Measurements from ENCODE around the gene ITPRID1. TPM values are rescaled to one million over a fixed set of nuclear protein-coding genes. Genes with fewer than 3 reads are reported as not detected.
A peak's percentile ranks its signal among the peaks of the same experiment; 100 is the strongest.

Gene ITPRID1
- total and polyA plus RNA-seq, 7 experiments from 2014 or later = not detected

GRCh38 chr7:31595390-31595789 lies 81.5 kb downstream of the ITPRID1 start:
- H3K4me3 ChIP-seq (ENCODE audit: low read length) = no peak overlapping the region
- H3K9me3 ChIP-seq (ENCODE audit: control insufficient read depth in 2 of 3, low read length in 3 of 3) = no peaks in the 10 kb centered on the region
- no peak for ATAC-seq
- no peaks in the 10 kb centered on the region for H3K27me3 Mint-ChIP-seq
- H3K27me3 ChIP-seq (ENCODE audit: control insufficient read depth in 2 of 2, insufficient read depth in 2 of 2, low read length in 2 of 2) = no peaks in the 10 kb centered on the region
- H3K27ac Mint-ChIP-seq = no peak overlapping the region
- DNase-seq = no peak
- H3K27ac ChIP-seq (ENCODE audit: low read depth, low read length) = no peak overlapping the region
- ChIA-PET POLR2A (no interaction called here), CTCF (no interaction called here)
- H3K4me1 Mint-ChIP-seq = no peaks in the 10 kb centered on the region
- no peak overlapping the region for H3K4me3 Mint-ChIP-seq
- peaks cover 0 to 18% (median 6%) of the 10 kb centered on the region in 11 donors for H3K9me3 Mint-ChIP-seq
- H3K4me1 ChIP-seq (ENCODE audit: control insufficient read depth in 2 of 2, insufficient read depth in 2 of 2, low read length in 2 of 2) = no peaks in the 10 kb centered on the region
- no peaks in the 10 kb centered on the region for H3K36me3 ChIP-seq (ENCODE audit: control insufficient read depth in 2 of 3, insufficient read depth in 3 of 3, low read length in 3 of 3)
- no peaks in the 10 kb centered on the region for H3K36me3 Mint-ChIP-seq
- intact Hi-C loops (cut with micrococcal nuclease) = no loop called here

GRCh38 chr7:31602041-31602625 lies 88.2 kb downstream of the ITPRID1 start:
- POLR2A ChIA-PET = no interaction called here
- H3K27ac Mint-ChIP-seq = no peak overlapping the region
- H3K27me3 Mint-ChIP-seq = no peaks in the 10 kb centered on the region
- no peaks in the 10 kb centered on the region for H3K4me1 Mint-ChIP-seq
- no peaks in the 10 kb centered on the region for H3K9me3 ChIP-seq (ENCODE audit: control insufficient read depth in 2 of 3, low read length in 3 of 3)
- intact Hi-C loops (cut with micrococcal nuclease) = no loop called here
- H3K36me3 ChIP-seq (ENCODE audit: control insufficient read depth in 2 of 3, insufficient read depth in 3 of 3, low read length in 3 of 3) = no peaks in the 10 kb centered on the region
- H3K4me3 Mint-ChIP-seq = no peak overlapping the region
- no peak overlapping the region for H3K4me3 ChIP-seq (ENCODE audit: low read length)
- ATAC-seq = no peak
- DNase-seq = no peak
- no peaks in the 10 kb centered on the region for H3K27me3 ChIP-seq (ENCODE audit: control insufficient read depth in 2 of 2, insufficient read depth in 2 of 2, low read length in 2 of 2)
- H3K27ac ChIP-seq (ENCODE audit: low read depth, low read length) = no peak overlapping the region
- no peaks in the 10 kb centered on the region for H3K4me1 ChIP-seq (ENCODE audit: control insufficient read depth in 2 of 2, insufficient read depth in 2 of 2, low read length in 2 of 2)
- H3K9me3 Mint-ChIP-seq = peaks cover 0 to 16% (median 4%) of the 10 kb centered on the region in 11 donors
- H3K36me3 Mint-ChIP-seq = no peaks in the 10 kb centered on the region
- CTCF ChIA-PET = no interaction called here

- ATAC-seq (no peak), DNase-seq (no peak)
- Mint-ChIP-seq H3K36me3 (no peaks in the 10 kb centered on the region), H3K4me3 (no peak overlapping the region), H3K27ac (no peak overlapping the region), H3K27me3 (no peaks in the 10 kb centered on the region), H3K9me3 (peaks cover 0 to 11% (median 4%) of the 10 kb centered on the region in 11 donors), H3K4me1 (no peaks in the 10 kb centered on the region)
- Histone ChIP-seq H3K4me1 (ENCODE audit: control insufficient read depth in 2 of 2, insufficient read depth in 2 of 2, low read length in 2 of 2) (no peaks in the 10 kb centered on the region), H3K4me3 (ENCODE audit: low read length) (no peak overlapping the region), H3K27ac (ENCODE audit: low read depth, low read length) (no peak overlapping the region), H3K36me3 (ENCODE audit: control insufficient read depth in 2 of 3, insufficient read depth in 3 of 3, low read length in 3 of 3) (no peaks in the 10 kb centered on the region), H3K9me3 (ENCODE audit: control insufficient read depth in 2 of 3, low read length in 3 of 3) (no peaks in the 10 kb centered on the region), H3K27me3 (ENCODE audit: control insufficient read depth in 2 of 2, insufficient read depth in 2 of 2, low read length in 2 of 2) (no peaks in the 10 kb centered on the region)
- CTCF ChIA-PET = no interaction called here
- POLR2A ChIA-PET = interaction anchor here (0.6 kb wide), 1 partner anchor 396 kb away, joined by 3 read pairs; no protein-coding TSS in a partner anchor
- intact Hi-C loops (cut with micrococcal nuclease) = no loop called here
These were observed 89.2 kb downstream of the ITPRID1 start for GRCh38 chr7:31603046-31603445.

GRCh38 chr7:31613604-31614003 lies 99.7 kb downstream of the ITPRID1 start:
- no peak overlapping the region for H3K27ac ChIP-seq (ENCODE audit: low read depth, low read length)
- H3K4me3 ChIP-seq (ENCODE audit: low read length) = no peak overlapping the region
- ChIA-PET CTCF (no interaction called here), POLR2A (no interaction called here)
- Mint-ChIP-seq H3K27ac (no peak overlapping the region), H3K36me3 (no peaks in the 10 kb centered on the region), H3K4me1 (no peaks in the 10 kb centered on the region), H3K27me3 (peaks cover 0 to 9% (median 4%) of the 10 kb centered on the region in 5 donors), H3K4me3 (no peak overlapping the region), H3K9me3 (peaks cover 0 to 7% (median 0%) of the 10 kb centered on the region in 11 donors)
- no peaks in the 10 kb centered on the region for H3K27me3 ChIP-seq (ENCODE audit: control insufficient read depth in 2 of 2, insufficient read depth in 2 of 2, low read length in 2 of 2)
- H3K4me1 ChIP-seq (ENCODE audit: control insufficient read depth in 2 of 2, insufficient read depth in 2 of 2, low read length in 2 of 2) = no peaks in the 10 kb centered on the region
- H3K9me3 ChIP-seq (ENCODE audit: control insufficient read depth in 2 of 3, low read length in 3 of 3) = no peaks in the 10 kb centered on the region
- ATAC-seq = no peak
- DNase-seq = no peak
- intact Hi-C loops (cut with micrococcal nuclease) = no loop called here
- no peaks in the 10 kb centered on the region for H3K36me3 ChIP-seq (ENCODE audit: control insufficient read depth in 2 of 3, insufficient read depth in 3 of 3, low read length in 3 of 3)

GRCh38 chr7:31633467-31633866 lies 119.6 kb downstream of the ITPRID1 start:
- H3K4me3 ChIP-seq (ENCODE audit: low read length) = no peak overlapping the region
- POLR2A ChIA-PET = no interaction called here
- CTCF ChIA-PET = no interaction called here
- intact Hi-C loops (cut with micrococcal nuclease) = no loop called here
- H3K9me3 Mint-ChIP-seq = peaks cover 0 to 5% (median 0%) of the 10 kb centered on the region in 11 donors
- no peaks in the 10 kb centered on the region for H3K27me3 Mint-ChIP-seq
- no peaks in the 10 kb centered on the region for H3K4me1 ChIP-seq (ENCODE audit: control insufficient read depth in 2 of 2, insufficient read depth in 2 of 2, low read length in 2 of 2)
- no peaks in the 10 kb centered on the region for H3K27me3 ChIP-seq (ENCODE audit: control insufficient read depth in 2 of 2, insufficient read depth in 2 of 2, low read length in 2 of 2)
- no peaks in the 10 kb centered on the region for H3K9me3 ChIP-seq (ENCODE audit: control insufficient read depth in 2 of 3, low read length in 3 of 3)
- no peak for DNase-seq
- no peaks in the 10 kb centered on the region for H3K36me3 Mint-ChIP-seq
- H3K4me1 Mint-ChIP-seq = no peaks in the 10 kb centered on the region
- no peak overlapping the region for H3K4me3 Mint-ChIP-seq
- H3K27ac Mint-ChIP-seq = no peak overlapping the region
- H3K27ac ChIP-seq (ENCODE audit: low read depth, low read length) = no peak overlapping the region
- no peak for ATAC-seq
- H3K36me3 ChIP-seq (ENCODE audit: control insufficient read depth in 2 of 3, insufficient read depth in 3 of 3, low read length in 3 of 3) = no peaks in the 10 kb centered on the region

- H3K36me3 Mint-ChIP-seq = no peaks in the 10 kb centered on the region
- no peak overlapping the region for H3K4me3 Mint-ChIP-seq
- no peak for DNase-seq
- no peaks in the 10 kb centered on the region for H3K9me3 ChIP-seq (ENCODE audit: control insufficient read depth in 2 of 3, low read length in 3 of 3)
- H3K27me3 ChIP-seq (ENCODE audit: control insufficient read depth in 2 of 2, insufficient read depth in 2 of 2, low read length in 2 of 2) = no peaks in the 10 kb centered on the region
- no peak overlapping the region for H3K27ac Mint-ChIP-seq
- H3K27ac ChIP-seq (ENCODE audit: low read depth, low read length) = no peak overlapping the region
- H3K27me3 Mint-ChIP-seq = no peaks in the 10 kb centered on the region
- no peaks in the 10 kb centered on the region for H3K4me1 Mint-ChIP-seq
- POLR2A ChIA-PET = no interaction called here
- no peaks in the 10 kb centered on the region for H3K36me3 ChIP-seq (ENCODE audit: control insufficient read depth in 2 of 3, insufficient read depth in 3 of 3, low read length in 3 of 3)
- H3K4me1 ChIP-seq (ENCODE audit: control insufficient read depth in 2 of 2, insufficient read depth in 2 of 2, low read length in 2 of 2) = no peaks in the 10 kb centered on the region
- peaks cover 0 to 5% (median 0%) of the 10 kb centered on the region in 11 donors for H3K9me3 Mint-ChIP-seq
- CTCF ChIA-PET = no interaction called here
- H3K4me3 ChIP-seq (ENCODE audit: low read length) = no peak overlapping the region
- intact Hi-C loops (cut with micrococcal nuclease) = no loop called here
- ATAC-seq = no peak
These were observed 120.1 kb downstream of the ITPRID1 start for GRCh38 chr7:31633894-31634494.

GRCh38 chr7:31640381-31640780 lies 126.5 kb downstream of the ITPRID1 start:
- no peak overlapping the region for H3K4me3 ChIP-seq (ENCODE audit: low read length)
- intact Hi-C loops (cut with micrococcal nuclease) = no loop called here
- H3K36me3 ChIP-seq (ENCODE audit: control insufficient read depth in 2 of 3, insufficient read depth in 3 of 3, low read length in 3 of 3) = no peaks in the 10 kb centered on the region
- DNase-seq (no peak), ATAC-seq (peak; percentile 57)
- ChIA-PET POLR2A (no interaction called here), CTCF (interaction anchor here (0.6 kb wide), 1 partner anchor 493 kb away, joined by 3 read pairs; no protein-coding TSS in a partner anchor)
- Mint-ChIP-seq H3K27me3 (peaks cover 0 to 7% (median 5%) of the 10 kb centered on the region in 5 donors), H3K36me3 (no peaks in the 10 kb centered on the region), H3K4me1 (peaks cover 0 to 2% (median 0%) of the 10 kb centered on the region in 7 donors), H3K27ac (no peak overlapping the region), H3K4me3 (no peak overlapping the region), H3K9me3 (peaks cover 0 to 5% (median 0%) of the 10 kb centered on the region in 11 donors)
- no peak overlapping the region for H3K27ac ChIP-seq (ENCODE audit: low read depth, low read length)
- no peaks in the 10 kb centered on the region for H3K4me1 ChIP-seq (ENCODE audit: control insufficient read depth in 2 of 2, insufficient read depth in 2 of 2, low read length in 2 of 2)
- no peaks in the 10 kb centered on the region for H3K9me3 ChIP-seq (ENCODE audit: control insufficient read depth in 2 of 3, low read length in 3 of 3)
- no peaks in the 10 kb centered on the region for H3K27me3 ChIP-seq (ENCODE audit: control insufficient read depth in 2 of 2, insufficient read depth in 2 of 2, low read length in 2 of 2)

All from naive thymus-derived CD4-positive, alpha-beta T cell (primary cell).